Neural cell (in vitro differentiated cells): ENCODE data around the gene MEF2D. TPM values are rescaled to one million over a fixed set of nuclear protein-coding genes. Genes with fewer than 3 reads are reported as not detected.

Source experiments
- H2AFZ ChIP-seq: fragments of 200-600, 300-800 bp; sonication (generic), shearing (Covaris generic); 2 replicates; pipeline ENCODE4 v1.6.0; 2014; ENCODE audit warnings: low read depth, mild to moderate bottlenecking, antibody characterized with exemption, low read length, moderate library complexity
- H3F3A ChIP-seq: fragments of 200-600 bp; shearing (Covaris generic); 2 replicates; pipeline ENCODE4 v1.6.1; 2016; ENCODE audit warnings: mild to moderate bottlenecking, moderate library complexity, mixed read lengths, antibody characterized with exemption, low read length; ENCODE audit not compliant: insufficient read depth, poor library complexity, severe bottlenecking
- H3K27ac ChIP-seq: fragments of 200-600, 300-800 bp; sonication (generic), shearing (Covaris generic); 2 replicates; pipeline ENCODE4 v1.5.1; 2014; ENCODE audit warnings: mild to moderate bottlenecking, low read length, moderate library complexity
- H3K27me3 ChIP-seq: fragments of 300-800, 200-600 bp; sonication (generic), shearing (Covaris generic); 2 replicates; pipeline ENCODE4 v1.6.0; 2014; ENCODE audit warnings: mild to moderate bottlenecking, low read depth, low read length, moderate library complexity; ENCODE audit not compliant: insufficient read depth
- H3K36me3 ChIP-seq: fragments of 300-800, 200-600 bp; sonication (generic), shearing (Covaris generic); 2 replicates; pipeline ENCODE4 v1.5.1; 2014; ENCODE audit warnings: mild to moderate bottlenecking, antibody characterized with exemption, low read length, moderate library complexity; ENCODE audit not compliant: insufficient read depth
- H3K4me2 ChIP-seq: fragments of 300-800, 200-600 bp; sonication (generic), shearing (Covaris generic); 2 replicates; pipeline ENCODE4 v1.6.0; 2014; ENCODE audit warnings: mild to moderate bottlenecking, low read length
- H3K4me3 ChIP-seq: fragments of 300-800, 200-600 bp; sonication (generic), shearing (Covaris generic); 2 replicates; pipeline ENCODE4 v1.5.1; 2014; ENCODE audit warnings: mild to moderate bottlenecking, low read length, moderate library complexity
- H3K79me2 ChIP-seq: fragments of 200-600 bp; shearing (Covaris generic); replicated peaks from 2 replicates; pipeline ENCODE4 v1.6.0; 2014; ENCODE audit warnings: mild to moderate bottlenecking, low read length, moderate library complexity; ENCODE audit not compliant: insufficient read depth
- H3K9ac ChIP-seq: fragments of 300-800, 200-600 bp; sonication (generic), shearing (Covaris generic); 2 replicates; pipeline ENCODE4 v1.6.1; 2016; ENCODE audit warnings: mild to moderate bottlenecking, low read length, mixed read lengths
- H3K9me2 ChIP-seq: fragments of 200-600 bp; shearing (Covaris generic); 2 replicates; pipeline ENCODE4 v1.6.1; 2016; ENCODE audit warnings: mild to moderate bottlenecking, low read length, mixed read lengths; ENCODE audit not compliant: insufficient read depth
- H3K9me3 ChIP-seq: fragments of 200-600, 300-800 bp; sonication (generic), shearing (Covaris generic); 2 replicates; pipeline ENCODE4 v1.6.1; 2016; ENCODE audit warnings: mild to moderate bottlenecking, mixed run types, low read length, moderate library complexity, mixed read lengths
- H4K20me1 ChIP-seq: fragments of 200-600 bp; shearing (Covaris generic); 2 replicates; pipeline ENCODE4 v1.6.1; 2016; ENCODE audit warnings: mild to moderate bottlenecking, mixed run types; ENCODE audit not compliant: insufficient read depth
- EP300 ChIP-seq: fragments of 450-650 bp; conservative IDR thresholded peaks from 2 replicates; pipeline ENCODE4 v1.6.1; 2014; ENCODE audit warnings: antibody characterized with exemption, mild to moderate bottlenecking, moderate library complexity; ENCODE audit not compliant: poor library complexity, severe bottlenecking
- EZH2 ChIP-seq: fragments of 200-600, 300-800 bp; shearing (Covaris generic), sonication (generic); IDR thresholded peaks from 2 replicates; pipeline ENCODE4 v1.6.1; 2014; ENCODE audit warnings: antibody characterized with exemption, low read length, borderline replicate concordance, mild to moderate bottlenecking; ENCODE audit not compliant: insufficient read depth, poor library complexity, severe bottlenecking
- MXI1 ChIP-seq: fragments of 450-650 bp; conservative IDR thresholded peaks from 2 replicates; pipeline ENCODE4 v1.6.1; 2014; ENCODE audit warnings: antibody characterized with exemption, mild to moderate bottlenecking; ENCODE audit not compliant: poor library complexity, severe bottlenecking
- POLR2AphosphoS5 ChIP-seq: IDR thresholded peaks from 2 replicates; pipeline ENCODE4 v1.6.1; 2012
- RAD21 ChIP-seq: fragments of 450-650 bp; conservative IDR thresholded peaks from 2 replicates; pipeline ENCODE4 v1.6.1; 2014; ENCODE audit warnings: antibody characterized with exemption, mild to moderate bottlenecking, moderate library complexity
- SMC3 ChIP-seq: fragments of 450-650 bp; conservative IDR thresholded peaks from 2 replicates; pipeline ENCODE4 v1.6.1; 2014; ENCODE audit warnings: antibody characterized with exemption, mild to moderate bottlenecking, moderate library complexity; ENCODE audit not compliant: poor library complexity
- TAF1 ChIP-seq: IDR thresholded peaks from 2 replicates; pipeline ENCODE4 v1.6.1; 2012; ENCODE audit warnings: low read depth
- polyA plus RNA-seq: library from polyadenylated mRNA; depleted of rRNA; stranded (reverse); fragments of >200 nt; gene quantifications from 2 replicates; pipeline ENCODE4 v1.2.3, GENCODE V29; 2014
- TF ChIP-seq, protein P1 (sequence below): IDR thresholded peaks from 2 replicates; pipeline ENCODE4 v1.6.1; 2012; ENCODE audit warnings: borderline replicate concordance
- TF ChIP-seq, protein P2 (sequence below): fragments of 450-650 bp; IDR thresholded peaks from 2 replicates; pipeline ENCODE4 v1.5.1; 2014; ENCODE audit warnings: antibody characterized with exemption, mild to moderate bottlenecking, moderate library complexity; ENCODE audit not compliant: poor library complexity, severe bottlenecking

Gene MEF2D
- polyA plus RNA-seq, 1 donor from 2014 or later = 4.7 TPM

DNA sequence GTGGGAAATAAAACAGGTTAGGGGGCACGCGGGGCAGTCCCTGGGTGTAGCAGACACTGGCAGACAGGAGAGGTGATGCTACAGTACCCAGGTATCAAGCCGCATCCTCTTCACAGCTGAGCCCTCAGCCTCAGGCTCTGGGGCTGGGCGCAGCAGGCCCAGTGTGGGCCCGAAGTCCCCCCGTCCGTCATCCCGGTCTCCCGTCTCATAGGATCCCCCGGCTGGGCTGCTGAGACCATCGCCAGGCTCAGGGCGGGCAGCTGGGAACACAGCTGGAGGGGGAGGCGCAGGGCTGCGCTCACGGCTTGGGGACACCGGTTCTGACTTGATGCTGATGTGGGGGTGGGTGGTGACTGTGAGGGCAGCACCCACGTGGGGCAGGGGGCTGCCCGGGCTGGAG is 32.7 kb downstream of the MEF2D start:
- Histone ChIP-seq H3K79me2 (no peaks in the 10 kb centered on the region), H3K27me3 (no peaks in the 10 kb centered on the region), H3K9ac (no peak overlapping the region), H4K20me1 (no peaks in the 10 kb centered on the region), H3K9me2 (no peaks in the 10 kb centered on the region), H3K27ac (no peak overlapping the region), H3K4me3 (no peak overlapping the region), H2AFZ (no peak overlapping the region), H3K36me3 (no peaks in the 10 kb centered on the region), H3K9me3 (no peaks in the 10 kb centered on the region), H3F3A (no peaks in the 10 kb centered on the region), H3K4me2 (no peak overlapping the region)
- TF ChIP-seq, protein P1, sequence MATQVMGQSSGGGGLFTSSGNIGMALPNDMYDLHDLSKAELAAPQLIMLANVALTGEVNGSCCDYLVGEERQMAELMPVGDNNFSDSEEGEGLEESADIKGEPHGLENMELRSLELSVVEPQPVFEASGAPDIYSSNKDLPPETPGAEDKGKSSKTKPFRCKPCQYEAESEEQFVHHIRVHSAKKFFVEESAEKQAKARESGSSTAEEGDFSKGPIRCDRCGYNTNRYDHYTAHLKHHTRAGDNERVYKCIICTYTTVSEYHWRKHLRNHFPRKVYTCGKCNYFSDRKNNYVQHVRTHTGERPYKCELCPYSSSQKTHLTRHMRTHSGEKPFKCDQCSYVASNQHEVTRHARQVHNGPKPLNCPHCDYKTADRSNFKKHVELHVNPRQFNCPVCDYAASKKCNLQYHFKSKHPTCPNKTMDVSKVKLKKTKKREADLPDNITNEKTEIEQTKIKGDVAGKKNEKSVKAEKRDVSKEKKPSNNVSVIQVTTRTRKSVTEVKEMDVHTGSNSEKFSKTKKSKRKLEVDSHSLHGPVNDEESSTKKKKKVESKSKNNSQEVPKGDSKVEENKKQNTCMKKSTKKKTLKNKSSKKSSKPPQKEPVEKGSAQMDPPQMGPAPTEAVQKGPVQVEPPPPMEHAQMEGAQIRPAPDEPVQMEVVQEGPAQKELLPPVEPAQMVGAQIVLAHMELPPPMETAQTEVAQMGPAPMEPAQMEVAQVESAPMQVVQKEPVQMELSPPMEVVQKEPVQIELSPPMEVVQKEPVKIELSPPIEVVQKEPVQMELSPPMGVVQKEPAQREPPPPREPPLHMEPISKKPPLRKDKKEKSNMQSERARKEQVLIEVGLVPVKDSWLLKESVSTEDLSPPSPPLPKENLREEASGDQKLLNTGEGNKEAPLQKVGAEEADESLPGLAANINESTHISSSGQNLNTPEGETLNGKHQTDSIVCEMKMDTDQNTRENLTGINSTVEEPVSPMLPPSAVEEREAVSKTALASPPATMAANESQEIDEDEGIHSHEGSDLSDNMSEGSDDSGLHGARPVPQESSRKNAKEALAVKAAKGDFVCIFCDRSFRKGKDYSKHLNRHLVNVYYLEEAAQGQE = no peak
- TF ChIP-seq POLR2AphosphoS5 (no peak), RAD21 (no peak), SMC3 (no peak), EZH2 (no peak), EP300 (no peak), MXI1 (no peak)
- TF ChIP-seq, protein P2, sequence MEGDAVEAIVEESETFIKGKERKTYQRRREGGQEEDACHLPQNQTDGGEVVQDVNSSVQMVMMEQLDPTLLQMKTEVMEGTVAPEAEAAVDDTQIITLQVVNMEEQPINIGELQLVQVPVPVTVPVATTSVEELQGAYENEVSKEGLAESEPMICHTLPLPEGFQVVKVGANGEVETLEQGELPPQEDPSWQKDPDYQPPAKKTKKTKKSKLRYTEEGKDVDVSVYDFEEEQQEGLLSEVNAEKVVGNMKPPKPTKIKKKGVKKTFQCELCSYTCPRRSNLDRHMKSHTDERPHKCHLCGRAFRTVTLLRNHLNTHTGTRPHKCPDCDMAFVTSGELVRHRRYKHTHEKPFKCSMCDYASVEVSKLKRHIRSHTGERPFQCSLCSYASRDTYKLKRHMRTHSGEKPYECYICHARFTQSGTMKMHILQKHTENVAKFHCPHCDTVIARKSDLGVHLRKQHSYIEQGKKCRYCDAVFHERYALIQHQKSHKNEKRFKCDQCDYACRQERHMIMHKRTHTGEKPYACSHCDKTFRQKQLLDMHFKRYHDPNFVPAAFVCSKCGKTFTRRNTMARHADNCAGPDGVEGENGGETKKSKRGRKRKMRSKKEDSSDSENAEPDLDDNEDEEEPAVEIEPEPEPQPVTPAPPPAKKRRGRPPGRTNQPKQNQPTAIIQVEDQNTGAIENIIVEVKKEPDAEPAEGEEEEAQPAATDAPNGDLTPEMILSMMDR = no peak

DNA sequence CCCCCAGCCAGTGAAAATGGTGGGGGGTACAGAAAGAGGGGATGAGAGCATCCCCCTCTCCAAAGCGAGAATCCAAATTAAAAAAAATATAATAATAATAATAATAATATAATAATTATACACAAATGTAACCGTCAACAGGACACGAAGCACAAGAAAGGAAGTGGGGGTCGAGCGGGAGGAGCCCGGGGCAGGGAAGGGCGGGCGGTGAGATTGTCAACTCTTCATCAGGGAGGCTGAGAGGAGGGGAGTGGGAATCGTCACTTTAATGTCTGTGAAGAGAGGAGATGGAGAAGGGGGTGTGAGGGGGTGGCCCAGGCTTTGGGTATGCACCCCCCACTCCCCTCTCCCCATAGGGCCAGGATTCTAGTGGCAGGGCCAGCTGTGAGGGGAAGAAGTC is 33.2 kb downstream of the MEF2D start:
- Histone ChIP-seq H3K9me2 (no peaks in the 10 kb centered on the region), H3F3A (no peaks in the 10 kb centered on the region), H3K4me2 (no peak overlapping the region), H3K27ac (no peak overlapping the region), H3K9me3 (no peaks in the 10 kb centered on the region), H3K79me2 (no peaks in the 10 kb centered on the region), H3K9ac (no peak overlapping the region), H2AFZ (no peak overlapping the region), H3K36me3 (no peaks in the 10 kb centered on the region), H3K27me3 (no peaks in the 10 kb centered on the region), H4K20me1 (no peaks in the 10 kb centered on the region), H3K4me3 (no peak overlapping the region)
- TF ChIP-seq POLR2AphosphoS5 (no peak), SMC3 (no peak), EZH2 (no peak), TAF1 (no peak), RAD21 (no peak), MXI1 (no peak), EP300 (no peak)
- TF ChIP-seq, protein P2 = no peak
- TF ChIP-seq, protein P1 = no peak
